Iris pigment epithelial cell (primary cell): ENCODE results near the gene MOCS3.
"Not testable (repeated sequence)": the region's sequence is repeated elsewhere in the genome, so short reads cannot be mapped to it uniquely, and the experiment has no call there.

Experiments used
- DNase-seq: peaks from one replicate; pipeline ENCODE4 v3.0.0-alpha.2; 2011; ENCODE audit warnings: low read depth

The MOCS3 gene

GRCh38 chr20:50932016-50932485, 26.6 kb upstream of the MOCS3 start:
- DNase-seq, result no peak

GRCh38 chr20:50932691-50933280, 25.8 kb upstream of the MOCS3 start:
- no peak for DNase-seq

GRCh38 chr20:50933589-50933988, 25.0 kb upstream of the MOCS3 start:
- DNase-seq, result no peak

- no peak for DNase-seq
Measured at GRCh38 chr20:50943069-50943468, 15.5 kb upstream of the MOCS3 start.

- no peak for DNase-seq
Measured at GRCh38 chr20:50948132-50948785, 10.4 kb upstream of the MOCS3 start.

GRCh38 chr20:50953196-50953595, 5.4 kb upstream of the MOCS3 start:
- no peak for DNase-seq

- DNase-seq, result no peak
Measured at GRCh38 chr20:50953821-50954220, 4.8 kb upstream of the MOCS3 start.

- DNase-seq, result peak; percentile 62
Measured at GRCh38 chr20:50957276-50957675, 1.3 kb upstream of the MOCS3 start.

- DNase-seq, result peak; percentile 88
Measured at GRCh38 chr20:50957798-50958614, 612 bp upstream of the MOCS3 start, which contains the start of gene DPM1. Gene DPM1, minus strand, starts transcription at chr20:50958532. Its CDS starts 9 bp downstream, at chr20:50958523.

- no peak for DNase-seq
Measured at GRCh38 chr20:50959543-50960126, 1.0 kb downstream of the MOCS3 start.

- DNase-seq, result peak; percentile 32
Measured at GRCh38 chr20:50967586-50967985, 9.0 kb downstream of the MOCS3 start.

- no peak for DNase-seq
Measured at GRCh38 chr20:50968289-50968688, 9.7 kb downstream of the MOCS3 start.

- no peak for DNase-seq
Measured at GRCh38 chr20:50969435-50969834, 10.8 kb downstream of the MOCS3 start.

- no peak for DNase-seq
Measured at GRCh38 chr20:50969912-50970311, 11.3 kb downstream of the MOCS3 start.

GRCh38 chr20:50975701-50976330, 17.2 kb downstream of the MOCS3 start:
- no peak for DNase-seq

GRCh38 chr20:50977066-50978021, 18.7 kb downstream of the MOCS3 start:
- DNase-seq, result no peak

- DNase-seq, result not testable (repeated sequence)
Measured at GRCh38 chr20:50978533-50978932, 19.9 kb downstream of the MOCS3 start.

GRCh38 chr20:50980071-50980681, 21.6 kb downstream of the MOCS3 start:
- DNase-seq, result peak; percentile 99

GRCh38 chr20:50980851-50981713, 22.5 kb downstream of the MOCS3 start:
- peak; percentile 74 for DNase-seq

GRCh38 chr20:50981714-50982048, 23.1 kb downstream of the MOCS3 start:
- DNase-seq, result no peak
